NB4 (cell line): ENCODE measurements around the gene DCC.

Source experiments
- MAX ChIP-seq: IDR thresholded peaks from 2 replicates; pipeline ENCODE4 v1.6.1; 2011; ENCODE audit warnings: low read depth, low read length
- MYC ChIP-seq: IDR thresholded peaks from 2 replicates; pipeline ENCODE4 v1.6.1; 2011; ENCODE audit warnings: low read depth, low read length
- POLR2A ChIP-seq: IDR thresholded peaks from 2 replicates; pipeline ENCODE4 v1.6.1; 2011; ENCODE audit warnings: mild to moderate bottlenecking; ENCODE audit not compliant: insufficient read length; ENCODE audit errors: extremely low read depth
- TF ChIP-seq, protein P1 (sequence below): IDR thresholded peaks from one replicate; pipeline ENCODE4 v1.5.1; 2012; ENCODE audit warnings: low read depth, low read length

DNA sequence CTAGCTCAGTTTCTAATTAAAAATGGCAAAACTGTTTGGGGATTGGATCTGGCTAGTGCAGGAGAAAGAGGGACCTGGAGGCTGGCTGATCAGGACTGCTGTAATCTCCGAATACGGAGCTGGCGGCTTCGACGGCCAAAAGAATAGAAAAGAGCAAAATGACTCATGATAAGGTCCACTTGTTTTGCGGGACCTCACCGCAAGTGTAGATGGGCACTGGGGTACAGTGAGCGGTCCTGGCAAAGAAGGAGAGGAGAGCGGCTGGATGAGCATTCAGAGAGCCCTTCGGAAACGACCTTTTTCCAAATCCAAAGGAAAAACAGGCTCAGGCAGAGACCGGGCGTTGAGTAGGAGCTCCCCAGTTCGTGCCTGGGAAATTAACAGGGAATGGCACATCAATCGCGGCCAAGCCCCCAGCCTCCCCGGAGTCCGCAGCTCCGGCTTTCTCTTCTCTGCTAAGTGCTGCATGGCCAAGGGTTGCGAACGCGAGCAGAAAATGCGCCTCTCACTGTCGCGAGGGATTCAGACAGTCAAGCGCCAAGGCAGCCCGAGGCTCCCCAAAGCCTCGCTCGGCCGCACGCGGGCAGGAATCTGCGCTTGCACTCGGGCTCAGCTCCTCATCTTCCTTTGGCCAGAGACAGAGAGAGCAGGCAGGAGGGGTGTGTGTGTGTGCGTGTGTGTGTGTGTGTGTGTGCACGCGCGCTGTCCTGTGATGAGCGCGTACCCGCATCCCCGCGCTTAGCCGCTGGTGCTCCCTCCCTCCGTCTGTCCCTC, 1.8 kb downstream of the DCC start:
- TF ChIP-seq POLR2A (no peak), MAX (no peak), MYC (no peak)
- TF ChIP-seq, protein P1, sequence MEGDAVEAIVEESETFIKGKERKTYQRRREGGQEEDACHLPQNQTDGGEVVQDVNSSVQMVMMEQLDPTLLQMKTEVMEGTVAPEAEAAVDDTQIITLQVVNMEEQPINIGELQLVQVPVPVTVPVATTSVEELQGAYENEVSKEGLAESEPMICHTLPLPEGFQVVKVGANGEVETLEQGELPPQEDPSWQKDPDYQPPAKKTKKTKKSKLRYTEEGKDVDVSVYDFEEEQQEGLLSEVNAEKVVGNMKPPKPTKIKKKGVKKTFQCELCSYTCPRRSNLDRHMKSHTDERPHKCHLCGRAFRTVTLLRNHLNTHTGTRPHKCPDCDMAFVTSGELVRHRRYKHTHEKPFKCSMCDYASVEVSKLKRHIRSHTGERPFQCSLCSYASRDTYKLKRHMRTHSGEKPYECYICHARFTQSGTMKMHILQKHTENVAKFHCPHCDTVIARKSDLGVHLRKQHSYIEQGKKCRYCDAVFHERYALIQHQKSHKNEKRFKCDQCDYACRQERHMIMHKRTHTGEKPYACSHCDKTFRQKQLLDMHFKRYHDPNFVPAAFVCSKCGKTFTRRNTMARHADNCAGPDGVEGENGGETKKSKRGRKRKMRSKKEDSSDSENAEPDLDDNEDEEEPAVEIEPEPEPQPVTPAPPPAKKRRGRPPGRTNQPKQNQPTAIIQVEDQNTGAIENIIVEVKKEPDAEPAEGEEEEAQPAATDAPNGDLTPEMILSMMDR = no peak
